ENCODE results near the gene NDUFS2. TPM values are rescaled to one million over a fixed set of nuclear protein-coding genes. Genes with fewer than 3 reads are reported as not detected.

The NDUFS2 gene
- total RNA-seq, 2 donors from 2014 or later, result 169 to 198 TPM

DNA sequence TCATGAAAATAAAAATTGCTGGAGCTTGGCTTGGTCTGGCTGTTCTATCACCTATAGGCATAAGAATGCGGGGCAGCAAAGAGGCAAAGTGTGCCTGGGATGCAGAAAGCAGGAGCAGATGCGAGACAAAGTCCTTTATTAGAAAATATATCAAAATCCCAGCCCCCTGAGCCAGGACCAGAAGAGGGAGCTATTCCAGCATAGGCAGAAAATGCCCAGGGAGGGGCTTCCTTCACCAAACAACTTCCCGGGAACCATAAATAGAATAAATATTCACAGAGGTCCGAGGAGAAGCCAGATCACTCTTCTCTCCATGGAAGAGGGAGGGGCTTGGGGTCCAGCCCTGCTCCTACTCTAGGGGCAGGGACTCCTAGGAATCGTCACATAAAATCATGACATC lies 31.0 kb upstream of the NDUFS2 start:
- no peak for ATAC-seq
- peak; percentile 14 for DNase-seq
- intact Hi-C loops (cut with DNase I), result no loop called here

DNA sequence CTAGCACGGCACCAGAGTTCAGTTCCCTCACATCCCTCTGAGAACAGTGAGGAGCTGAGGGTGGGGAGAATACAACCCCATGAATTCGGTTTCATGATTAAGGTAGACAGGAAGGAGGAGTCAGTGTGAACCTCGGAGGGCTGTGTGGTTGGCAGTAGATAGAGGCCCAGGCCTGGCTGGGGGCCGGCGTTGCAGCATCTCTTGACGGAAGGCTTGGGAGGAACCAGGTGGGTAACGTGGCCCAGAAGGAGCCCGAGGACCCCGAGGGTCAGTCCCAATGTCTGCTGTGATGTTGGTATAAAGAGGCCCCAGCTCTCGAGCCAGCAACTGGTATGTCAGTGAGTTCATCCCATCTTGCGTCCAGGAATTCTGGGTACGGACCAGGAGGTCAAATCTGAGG lies 30.5 kb upstream of the NDUFS2 start:
- no peak for ATAC-seq
- intact Hi-C loops (cut with DNase I), result no loop called here
- DNase-seq, result peak; percentile 21

DNA sequence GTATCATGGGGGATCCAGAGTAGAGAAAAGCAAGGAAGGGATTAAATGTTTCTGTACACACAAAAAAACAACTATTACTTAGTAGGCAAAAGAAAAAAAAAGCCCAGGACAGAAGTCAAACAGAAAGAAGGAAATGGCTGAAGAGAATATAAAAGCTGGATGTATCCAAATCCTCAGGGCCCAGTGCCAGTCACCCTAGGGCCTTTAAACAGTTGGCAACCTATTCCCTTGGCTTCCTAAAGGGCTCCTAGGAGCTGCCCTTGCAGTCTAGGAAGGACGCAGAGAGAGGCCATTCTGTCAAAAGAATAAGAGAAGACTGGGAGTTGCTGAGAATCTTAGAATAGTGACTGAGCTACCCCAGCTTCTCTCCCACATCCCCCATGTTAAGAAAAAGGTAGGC lies 29.8 kb upstream of the NDUFS2 start:
- no peak for ATAC-seq
- intact Hi-C loops (cut with DNase I), result no loop called here

DNA sequence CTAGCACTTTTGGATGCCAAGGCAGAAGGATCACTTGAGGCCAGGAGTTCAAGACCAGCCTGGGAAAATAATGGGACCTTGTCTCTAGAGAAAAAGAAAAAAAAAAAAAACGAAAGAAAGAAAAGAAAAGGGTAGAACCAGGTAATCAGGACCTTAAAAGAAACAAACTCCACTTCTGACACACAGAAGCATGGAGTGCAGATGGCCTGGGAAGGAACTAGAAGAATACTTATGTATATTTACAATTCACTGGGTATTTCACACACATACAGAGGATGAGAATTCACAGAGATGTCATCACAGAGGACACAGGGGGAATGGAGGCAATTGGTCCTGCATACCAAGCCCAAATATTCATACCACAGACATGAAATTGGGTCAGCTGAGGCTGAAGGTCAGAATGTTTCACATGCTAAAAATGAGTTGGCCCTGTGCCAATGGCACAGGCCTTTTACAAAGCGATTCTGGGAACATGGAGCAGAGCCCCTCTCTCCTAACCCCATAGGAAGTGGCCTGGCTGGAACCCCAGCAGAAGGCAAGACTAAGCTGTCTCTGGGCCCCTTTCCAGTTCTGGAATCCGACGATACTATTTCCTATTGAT lies 29.3 kb upstream of the NDUFS2 start:
- peak; percentile 66 for DNase-seq
- intact Hi-C loops (cut with DNase I), result no loop called here
- ATAC-seq, result peak in 1 of 2 donors; percentile 12

More for the DNA sequence above, 29.8 kb upstream of the NDUFS2 start:
- no peak for DNase-seq

- intact Hi-C loops (cut with DNase I), result no loop called here
- ATAC-seq (no peak), DNase-seq (peak; percentile 18)
Measured at GRCh38 chr1:161173711-161174110, 28.5 kb upstream of the NDUFS2 start.

DNA sequence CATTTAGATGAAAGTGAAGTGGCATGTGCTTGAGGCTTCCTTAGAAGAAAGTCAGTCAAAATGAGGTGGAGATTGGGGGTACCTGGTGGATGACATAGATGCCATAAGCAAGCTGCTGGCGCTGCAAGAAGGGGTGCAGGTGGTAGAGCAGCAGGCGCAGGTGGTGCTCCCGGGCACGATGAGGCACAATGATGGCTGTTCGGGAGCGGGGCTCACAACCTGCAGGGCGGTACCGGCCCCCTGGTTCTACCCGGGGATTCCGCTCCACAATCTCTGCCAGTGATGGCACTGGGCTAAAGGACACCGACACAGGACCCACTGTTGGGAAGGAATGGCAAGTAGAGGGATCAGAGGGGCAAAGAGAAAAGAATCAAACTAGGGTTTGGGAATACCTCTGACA lies 27.3 kb upstream of the NDUFS2 start:
- intact Hi-C loops (cut with DNase I), result no loop called here
- DNase-seq (peak; percentile 26), ATAC-seq (no peak)

DNA sequence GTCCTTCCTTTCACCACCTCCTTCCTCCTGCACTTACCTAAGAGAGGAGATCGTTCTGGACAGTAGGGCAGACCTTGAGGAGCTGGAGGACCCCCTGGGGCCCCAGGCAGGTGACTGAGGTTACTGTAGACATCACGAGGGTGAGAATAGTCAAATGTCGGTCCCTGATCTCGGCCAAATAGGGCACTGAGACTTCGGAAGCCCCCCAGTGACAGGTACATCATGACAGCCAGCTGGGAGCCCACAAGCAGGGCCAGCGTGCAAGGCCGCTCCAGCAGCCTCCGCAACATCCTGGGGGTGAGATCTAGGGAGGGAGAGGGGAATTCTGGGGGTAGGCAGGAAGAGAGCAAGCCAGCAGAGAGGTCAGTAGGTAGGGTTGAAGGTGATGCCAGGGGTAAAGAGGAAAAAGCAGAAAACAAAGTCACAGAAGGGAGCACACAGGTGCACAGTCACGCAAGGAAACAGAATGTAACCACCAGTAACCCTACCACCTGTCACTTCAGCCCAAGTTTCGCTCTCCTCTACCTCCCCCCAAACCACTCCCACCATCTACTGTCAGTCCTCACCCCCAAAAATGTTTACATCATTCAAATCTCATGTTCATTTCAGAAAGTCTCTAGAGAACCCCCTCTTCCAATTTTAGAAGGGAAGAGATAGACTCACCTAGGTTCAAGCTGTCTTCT lies 26.3 kb upstream of the NDUFS2 start:
- intact Hi-C loops (cut with DNase I), result no loop called here
- ATAC-seq, result no peak
- DNase-seq, result peak; percentile 15

DNA sequence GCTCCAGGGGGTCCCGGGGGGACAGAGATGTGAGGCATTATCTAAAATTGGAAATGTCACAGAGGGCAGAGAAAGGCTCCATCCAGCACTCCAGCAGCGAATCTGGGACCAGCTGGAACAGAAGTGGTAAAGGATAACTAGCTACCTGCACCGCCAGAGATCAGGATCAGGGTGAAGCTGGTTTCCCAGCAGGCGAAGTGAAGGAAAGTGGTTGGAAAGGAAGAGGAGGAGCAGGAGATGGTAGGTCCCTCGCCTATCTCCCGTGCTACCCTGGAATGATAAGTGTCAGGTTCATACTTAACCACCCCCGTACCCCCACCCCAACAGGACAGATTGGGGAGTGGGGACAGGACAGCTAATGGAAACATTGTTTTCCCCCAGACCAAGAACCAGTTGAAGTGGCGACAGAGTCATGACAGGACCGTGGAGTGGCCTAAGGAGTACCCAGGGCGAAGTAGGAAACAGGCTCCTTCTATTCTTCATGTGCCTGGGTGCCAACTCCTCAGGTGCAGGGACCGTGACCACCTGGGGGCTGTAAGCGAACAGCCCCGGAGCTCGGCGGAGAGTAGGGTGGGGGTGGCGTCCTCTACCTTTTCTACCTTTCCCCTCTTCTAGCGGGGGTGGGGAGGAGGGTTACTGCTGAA lies 25.6 kb upstream of the NDUFS2 start:
- ATAC-seq, result peak; percentile 0
- intact Hi-C loops (cut with DNase I), result no loop called here
- DNase-seq, result peak; percentile 7

- intact Hi-C loops (cut with DNase I), result no loop called here
- peak; percentile 96 to 97 for ATAC-seq
- peak; percentile 92 for DNase-seq
Measured at GRCh38 chr1:161177112-161177935, 24.8 kb upstream of the NDUFS2 start, which contains the start of gene B4GALT3. Gene B4GALT3, minus strand, starts transcription at chr1:161177507. Its CDS starts 1,447 bp downstream, at chr1:161176060.

DNA sequence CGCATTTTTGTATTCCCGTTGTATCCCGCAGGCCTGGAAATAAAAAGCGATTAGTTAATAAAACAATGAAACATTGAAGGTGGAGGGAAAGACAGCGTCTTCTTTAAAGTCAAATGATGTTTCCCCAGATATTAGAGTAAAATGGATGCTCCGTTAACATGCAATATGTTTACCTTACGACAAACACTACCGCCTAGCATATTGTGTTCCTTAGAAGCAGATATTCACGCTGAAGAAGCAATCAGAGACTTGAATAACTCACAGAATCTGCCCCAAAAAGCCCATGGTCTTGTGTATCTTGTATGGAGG lies 24.3 kb upstream of the NDUFS2 start:
- no peak for ATAC-seq
- no peak for DNase-seq
- intact Hi-C loops (cut with DNase I), result no loop called here

GRCh38 chr1:161179698-161180097 lies 22.5 kb upstream of the NDUFS2 start:
- intact Hi-C loops (cut with DNase I), result no loop called here
- DNase-seq, result no peak

DNA sequence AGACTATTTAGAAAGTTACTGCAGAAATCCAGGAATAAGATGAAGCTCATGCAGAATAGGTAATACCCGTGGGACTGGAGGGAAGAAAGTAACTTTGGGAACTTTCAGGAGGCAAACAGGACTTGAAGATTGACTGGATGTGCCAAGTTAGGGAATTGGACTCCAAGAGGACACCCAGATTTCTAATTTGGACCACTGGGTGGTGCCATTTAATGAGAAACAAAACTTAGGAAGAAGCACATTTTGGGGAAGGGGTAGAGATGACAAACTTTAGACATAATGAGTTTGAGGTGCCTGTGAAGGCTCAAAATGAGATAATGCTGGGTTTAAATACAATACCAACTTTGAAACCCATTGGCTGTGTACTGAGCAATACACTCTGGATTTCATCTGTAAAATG lies 21.5 kb upstream of the NDUFS2 start:
- ATAC-seq (no peak), DNase-seq (peak; percentile 2)
- intact Hi-C loops (cut with DNase I), result no loop called here

More at GRCh38 chr1:161179698-161180097, 22.5 kb upstream of the NDUFS2 start:
- ATAC-seq, result no peak

GRCh38 chr1:161182214-161182613 lies 20.0 kb upstream of the NDUFS2 start:
- ATAC-seq, result no peak
- peak; percentile 19 for DNase-seq
- intact Hi-C loops (cut with DNase I), result no loop called here

- intact Hi-C loops (cut with DNase I), result no loop called here
- DNase-seq, result peak; percentile 88
- peak; percentile 85 to 93 for ATAC-seq
Measured at GRCh38 chr1:161185282-161185682, 16.9 kb upstream of the NDUFS2 start.

- DNase-seq, result peak; percentile 20
- intact Hi-C loops (cut with DNase I), result no loop called here
- ATAC-seq, result peak; percentile 13 to 33
Measured at GRCh38 chr1:161185732-161186311, 16.3 kb upstream of the NDUFS2 start.

GRCh38 chr1:161187311-161187710 lies 14.9 kb upstream of the NDUFS2 start:
- intact Hi-C loops (cut with DNase I), result no loop called here
- peak; percentile 20 for DNase-seq
- ATAC-seq, result peak in 1 of 2 donors; percentile 3

- intact Hi-C loops (cut with DNase I), result no loop called here
- no peak for DNase-seq
- no peak for ATAC-seq
Measured at GRCh38 chr1:161188381-161188780, 13.8 kb upstream of the NDUFS2 start.

DNA sequence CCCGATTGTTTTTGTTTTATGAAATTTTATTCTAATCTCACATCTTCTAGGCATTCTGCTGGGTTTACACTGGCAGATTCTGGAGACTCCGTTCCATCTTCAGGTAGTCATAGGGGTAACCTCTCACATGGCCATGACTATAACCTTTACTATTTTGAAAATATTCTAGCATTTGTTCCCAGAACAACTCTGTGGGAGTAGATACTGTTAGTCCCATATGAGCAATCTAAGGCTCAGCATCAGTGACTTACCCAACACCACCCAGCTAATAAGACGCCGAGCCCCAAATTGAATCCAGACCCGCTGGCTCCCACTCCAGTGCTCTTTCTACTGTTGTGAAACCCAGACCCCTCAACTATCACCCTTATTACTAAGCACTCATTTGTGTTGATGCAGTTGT lies 13.1 kb upstream of the NDUFS2 start:
- no peak for ATAC-seq
- peak; percentile 27 for DNase-seq
- intact Hi-C loops (cut with DNase I), result no loop called here

DNA sequence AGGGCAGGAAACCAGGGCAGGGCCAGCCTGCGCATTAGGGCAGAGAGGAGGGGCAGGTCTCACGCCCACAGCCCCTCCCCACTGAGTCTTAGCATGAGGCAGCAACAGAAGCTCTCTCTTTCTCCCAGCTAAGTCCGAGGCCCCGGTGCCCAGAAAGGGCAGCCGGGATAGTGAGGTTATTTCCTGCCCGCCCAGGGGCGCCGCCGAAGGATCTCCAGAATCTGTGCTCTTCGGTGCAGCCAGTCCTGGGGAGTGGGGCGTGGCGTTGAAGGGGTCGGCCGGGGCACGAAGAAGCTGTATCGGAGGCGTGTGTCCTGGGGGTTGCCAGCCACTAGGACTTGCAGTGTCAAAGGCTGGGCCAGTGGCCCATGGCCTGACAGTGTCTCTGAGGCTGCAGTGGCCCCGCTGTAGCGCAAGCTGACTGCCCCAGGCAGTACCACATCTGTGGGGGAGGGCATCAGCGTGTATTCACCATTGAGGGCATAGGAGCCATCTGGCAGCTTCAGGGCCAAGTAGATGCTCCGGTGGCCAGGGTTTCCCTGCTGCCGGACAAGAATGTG lies 11.1 kb upstream of the NDUFS2 start:
- intact Hi-C loops (cut with DNase I), result loop anchor here (10.0 kb wide), 2 partner anchors 184 to 194 kb away; no protein-coding TSS in a partner anchor
- DNase-seq, result peak; percentile 42
- ATAC-seq, result no peak
